ENCODE data around the gene PLPP1. TPM values are rescaled to one million over a fixed set of nuclear protein-coding genes. Genes with fewer than 3 reads are reported as not detected.

The PLPP1 gene
- total RNA-seq, 2 donors from 2014 or later = 53.0 to 85.7 TPM

DNA sequence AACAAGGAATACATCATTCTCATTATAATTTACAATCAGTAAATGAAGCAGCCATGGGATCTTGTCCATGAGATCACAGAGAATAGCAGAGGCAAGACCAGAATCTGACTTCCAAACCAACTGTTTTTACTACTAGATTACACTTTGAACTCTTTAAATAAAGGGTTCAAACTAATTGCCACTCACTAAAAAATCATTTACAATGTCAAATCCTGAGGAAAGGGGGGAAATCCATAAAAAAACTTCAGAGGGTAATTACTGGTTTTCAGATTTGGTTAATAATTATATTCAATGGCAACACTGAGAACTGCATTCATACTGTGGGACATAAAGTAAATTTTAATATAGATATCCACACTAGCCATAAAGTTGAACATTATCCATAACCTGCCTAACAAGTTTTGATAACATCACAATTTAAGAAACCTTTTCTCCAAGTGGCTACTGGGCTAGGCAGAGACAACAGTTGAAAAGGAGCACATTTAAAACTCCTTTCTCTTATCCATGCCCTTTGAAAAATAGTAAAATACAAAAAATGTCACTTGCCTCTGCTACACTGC lies 15.9 kb downstream of the PLPP1 start:
- Histone ChIP-seq H3K4me3 (no peak overlapping the region), H3K27ac (peak overlapping the region; percentile 81), H3K9me3 (no peaks in the 10 kb centered on the region), H3K27me3 (no peaks in the 10 kb centered on the region), H3K9ac (ENCODE audit: low read depth in 2 of 2, low read length in 2 of 2) (peak overlapping the region in 1 of 2 donors; percentile 48), H3K36me3 (no peaks in the 10 kb centered on the region), H3K4me1 (peaks cover 35% of the 10 kb centered on the region)
- TF ChIP-seq, protein P1, sequence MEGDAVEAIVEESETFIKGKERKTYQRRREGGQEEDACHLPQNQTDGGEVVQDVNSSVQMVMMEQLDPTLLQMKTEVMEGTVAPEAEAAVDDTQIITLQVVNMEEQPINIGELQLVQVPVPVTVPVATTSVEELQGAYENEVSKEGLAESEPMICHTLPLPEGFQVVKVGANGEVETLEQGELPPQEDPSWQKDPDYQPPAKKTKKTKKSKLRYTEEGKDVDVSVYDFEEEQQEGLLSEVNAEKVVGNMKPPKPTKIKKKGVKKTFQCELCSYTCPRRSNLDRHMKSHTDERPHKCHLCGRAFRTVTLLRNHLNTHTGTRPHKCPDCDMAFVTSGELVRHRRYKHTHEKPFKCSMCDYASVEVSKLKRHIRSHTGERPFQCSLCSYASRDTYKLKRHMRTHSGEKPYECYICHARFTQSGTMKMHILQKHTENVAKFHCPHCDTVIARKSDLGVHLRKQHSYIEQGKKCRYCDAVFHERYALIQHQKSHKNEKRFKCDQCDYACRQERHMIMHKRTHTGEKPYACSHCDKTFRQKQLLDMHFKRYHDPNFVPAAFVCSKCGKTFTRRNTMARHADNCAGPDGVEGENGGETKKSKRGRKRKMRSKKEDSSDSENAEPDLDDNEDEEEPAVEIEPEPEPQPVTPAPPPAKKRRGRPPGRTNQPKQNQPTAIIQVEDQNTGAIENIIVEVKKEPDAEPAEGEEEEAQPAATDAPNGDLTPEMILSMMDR (IDR thresholded peaks at IDR 0.05) = no peak
- intact Hi-C loops (cut with DNase I) = no loop called here
- DNase-seq = no peak

DNA sequence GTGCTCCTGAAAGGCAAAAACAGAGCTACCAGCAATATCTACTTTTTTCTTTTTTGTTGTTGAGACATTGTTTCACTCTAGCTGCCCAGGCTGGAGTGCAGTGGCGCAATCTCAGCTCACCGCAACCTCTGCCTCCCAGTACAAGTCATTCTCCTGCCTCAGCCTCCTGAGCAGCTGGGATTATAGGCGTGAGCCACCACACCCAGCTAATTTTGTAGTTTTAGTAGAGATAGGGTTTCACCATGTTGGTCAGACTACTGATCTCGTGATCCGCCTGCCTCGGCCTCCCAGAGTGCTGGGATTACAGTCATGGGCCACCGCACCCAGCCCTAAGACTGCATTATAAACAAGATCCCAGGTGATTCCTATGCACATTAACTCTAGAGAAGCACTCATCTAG lies 17.0 kb downstream of the PLPP1 start:
- H3K27ac ChIP-seq = peak overlapping the region; percentile 81
- intact Hi-C loops (cut with DNase I) = no loop called here
- H3K36me3 ChIP-seq = no peaks in the 10 kb centered on the region
- H3K4me3 ChIP-seq = no peak overlapping the region
- peak overlapping the region in 1 of 2 donors; percentile 59 for H3K9ac ChIP-seq (ENCODE audit: low read depth in 2 of 2, low read length in 2 of 2)
- no peaks in the 10 kb centered on the region for H3K9me3 ChIP-seq
- no peaks in the 10 kb centered on the region for H3K27me3 ChIP-seq
- TF ChIP-seq, protein P1 (IDR thresholded peaks at IDR 0.05) = no peak
- peaks cover 35% of the 10 kb centered on the region for H3K4me1 ChIP-seq
- DNase-seq = peak; percentile 82

DNA sequence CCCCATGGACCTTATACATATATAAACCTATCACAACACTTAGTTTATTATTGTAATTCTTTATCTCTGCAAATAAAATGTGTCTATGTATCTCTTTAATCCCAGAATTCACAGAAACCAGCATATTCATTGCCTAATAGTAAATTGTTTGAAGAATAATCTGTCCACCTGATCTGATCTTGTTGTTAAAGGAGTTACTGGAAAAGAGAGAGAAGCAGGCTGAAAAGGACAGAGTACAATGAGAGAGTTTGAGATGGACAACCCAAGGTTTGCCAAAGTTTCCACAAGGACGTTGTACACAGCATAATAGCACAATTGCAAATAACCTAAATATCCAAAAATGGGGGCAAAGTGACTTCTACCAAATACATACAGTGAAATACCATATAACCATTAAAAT lies 23.8 kb downstream of the PLPP1 start:
- intact Hi-C loops (cut with DNase I) = no loop called here
- no peaks in the 10 kb centered on the region for H3K9me3 ChIP-seq
- no peaks in the 10 kb centered on the region for H3K27me3 ChIP-seq
- TF ChIP-seq, protein P1 (IDR thresholded peaks at IDR 0.05) = no peak
- no peak overlapping the region for H3K9ac ChIP-seq (ENCODE audit: low read depth in 2 of 2, low read length in 2 of 2)
- peaks cover 9% of the 10 kb centered on the region for H3K4me1 ChIP-seq
- DNase-seq = no peak
- H3K36me3 ChIP-seq = no peaks in the 10 kb centered on the region
- no peak overlapping the region for H3K4me3 ChIP-seq
- peak overlapping the region; percentile 71 for H3K27ac ChIP-seq

DNA sequence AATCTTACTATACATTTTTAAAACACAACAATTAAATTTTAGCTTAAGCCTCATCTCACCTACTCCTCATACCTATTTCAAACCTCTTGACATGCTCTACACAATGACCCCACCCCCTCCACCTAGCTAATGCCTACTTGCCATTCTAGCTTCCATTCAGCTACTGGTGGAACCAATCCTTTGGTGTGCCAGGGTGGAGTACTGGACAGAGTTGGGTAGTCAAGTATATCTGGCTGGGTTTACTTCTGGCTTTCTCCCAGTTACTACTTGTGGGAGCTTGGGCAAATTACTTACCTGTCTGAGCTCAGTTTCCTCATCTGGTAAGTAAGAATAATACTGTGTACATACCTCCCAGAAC lies 24.3 kb downstream of the PLPP1 start:
- Histone ChIP-seq H3K36me3 (no peaks in the 10 kb centered on the region), H3K9ac (ENCODE audit: low read depth in 2 of 2, low read length in 2 of 2) (peak overlapping the region in 1 of 2 donors; percentile 22), H3K9me3 (no peaks in the 10 kb centered on the region), H3K4me3 (no peak overlapping the region), H3K4me1 (peaks cover 7% of the 10 kb centered on the region), H3K27me3 (no peaks in the 10 kb centered on the region), H3K27ac (peak overlapping the region; percentile 71)
- intact Hi-C loops (cut with DNase I) = no loop called here
- DNase-seq = peak; percentile 52
- TF ChIP-seq, protein P1 (IDR thresholded peaks at IDR 0.05) = no peak

DNA sequence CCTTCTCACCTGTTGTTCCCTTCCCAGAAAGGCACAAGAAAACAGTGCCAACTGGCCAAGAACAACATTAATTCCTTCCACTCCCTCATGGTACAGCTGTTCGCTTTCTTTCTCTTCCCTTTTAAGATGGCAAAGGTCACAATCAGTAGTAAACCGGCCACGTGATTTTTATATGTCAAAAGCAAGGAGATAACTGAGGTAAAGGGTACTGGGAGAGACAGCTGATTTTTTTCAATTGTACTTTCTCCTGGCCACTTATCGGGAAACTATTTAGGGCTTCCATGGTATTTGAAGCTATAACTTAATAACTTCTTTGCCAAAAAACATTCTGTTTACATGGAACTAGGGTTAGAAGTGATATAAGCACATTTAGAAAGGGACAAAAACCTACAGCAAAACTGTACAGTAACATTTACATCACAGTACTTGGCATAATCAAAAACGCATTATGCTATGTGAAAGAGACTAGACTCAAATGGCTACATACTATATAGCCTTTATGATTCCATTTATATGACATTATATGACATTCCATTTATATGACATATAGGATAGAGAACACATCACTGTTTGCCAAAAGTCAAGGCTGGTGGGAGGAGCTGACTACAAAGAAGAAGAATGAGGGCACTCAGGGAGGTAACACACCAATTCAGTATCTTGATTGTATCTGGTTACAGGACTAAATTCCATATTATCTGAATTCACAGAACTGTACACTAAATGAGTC lies 24.8 kb downstream of the PLPP1 start:
- Histone ChIP-seq H3K4me1 (peaks cover 7% of the 10 kb centered on the region), H3K36me3 (no peaks in the 10 kb centered on the region), H3K27me3 (no peaks in the 10 kb centered on the region), H3K9ac (ENCODE audit: low read depth in 2 of 2, low read length in 2 of 2) (peak overlapping the region in 1 of 2 donors; percentile 22), H3K27ac (peak overlapping the region; percentile 71), H3K9me3 (no peaks in the 10 kb centered on the region), H3K4me3 (no peak overlapping the region)
- TF ChIP-seq, protein P1 (IDR thresholded peaks at IDR 0.05) = no peak
- DNase-seq = peak; percentile 75
- intact Hi-C loops (cut with DNase I) = no loop called here
